Neural cell (in vitro differentiated cells): Measurements from ENCODE around the gene DHRS12. TPM values are rescaled to one million over a fixed set of nuclear protein-coding genes. Genes with fewer than 3 reads are reported as not detected.

Experiments
- H2AFZ ChIP-seq: fragments of 200-600, 300-800 bp; sonication (generic), shearing (Covaris generic); 2 replicates; pipeline ENCODE4 v1.6.0; 2014; ENCODE audit warnings: low read depth, mild to moderate bottlenecking, antibody characterized with exemption, low read length, moderate library complexity
- H3F3A ChIP-seq: fragments of 200-600 bp; shearing (Covaris generic); 2 replicates; pipeline ENCODE4 v1.6.1; 2016; ENCODE audit warnings: mild to moderate bottlenecking, moderate library complexity, mixed read lengths, antibody characterized with exemption, low read length; ENCODE audit not compliant: insufficient read depth, poor library complexity, severe bottlenecking
- H3K27ac ChIP-seq: fragments of 200-600, 300-800 bp; sonication (generic), shearing (Covaris generic); 2 replicates; pipeline ENCODE4 v1.5.1; 2014; ENCODE audit warnings: mild to moderate bottlenecking, low read length, moderate library complexity
- H3K27me3 ChIP-seq: fragments of 300-800, 200-600 bp; sonication (generic), shearing (Covaris generic); 2 replicates; pipeline ENCODE4 v1.6.0; 2014; ENCODE audit warnings: mild to moderate bottlenecking, low read depth, low read length, moderate library complexity; ENCODE audit not compliant: insufficient read depth
- H3K36me3 ChIP-seq: fragments of 300-800, 200-600 bp; sonication (generic), shearing (Covaris generic); 2 replicates; pipeline ENCODE4 v1.5.1; 2014; ENCODE audit warnings: mild to moderate bottlenecking, antibody characterized with exemption, low read length, moderate library complexity; ENCODE audit not compliant: insufficient read depth
- H3K4me2 ChIP-seq: fragments of 300-800, 200-600 bp; sonication (generic), shearing (Covaris generic); 2 replicates; pipeline ENCODE4 v1.6.0; 2014; ENCODE audit warnings: mild to moderate bottlenecking, low read length
- H3K4me3 ChIP-seq: fragments of 300-800, 200-600 bp; sonication (generic), shearing (Covaris generic); 2 replicates; pipeline ENCODE4 v1.5.1; 2014; ENCODE audit warnings: mild to moderate bottlenecking, low read length, moderate library complexity
- H3K79me2 ChIP-seq: fragments of 200-600 bp; shearing (Covaris generic); replicated peaks from 2 replicates; pipeline ENCODE4 v1.6.0; 2014; ENCODE audit warnings: mild to moderate bottlenecking, low read length, moderate library complexity; ENCODE audit not compliant: insufficient read depth
- H3K9ac ChIP-seq: fragments of 300-800, 200-600 bp; sonication (generic), shearing (Covaris generic); 2 replicates; pipeline ENCODE4 v1.6.1; 2016; ENCODE audit warnings: mild to moderate bottlenecking, low read length, mixed read lengths
- H3K9me2 ChIP-seq: fragments of 200-600 bp; shearing (Covaris generic); 2 replicates; pipeline ENCODE4 v1.6.1; 2016; ENCODE audit warnings: mild to moderate bottlenecking, low read length, mixed read lengths; ENCODE audit not compliant: insufficient read depth
- H3K9me3 ChIP-seq: fragments of 200-600, 300-800 bp; sonication (generic), shearing (Covaris generic); 2 replicates; pipeline ENCODE4 v1.6.1; 2016; ENCODE audit warnings: mild to moderate bottlenecking, mixed run types, low read length, moderate library complexity, mixed read lengths
- H4K20me1 ChIP-seq: fragments of 200-600 bp; shearing (Covaris generic); 2 replicates; pipeline ENCODE4 v1.6.1; 2016; ENCODE audit warnings: mild to moderate bottlenecking, mixed run types; ENCODE audit not compliant: insufficient read depth
- EP300 ChIP-seq: fragments of 450-650 bp; conservative IDR thresholded peaks from 2 replicates; pipeline ENCODE4 v1.6.1; 2014; ENCODE audit warnings: antibody characterized with exemption, mild to moderate bottlenecking, moderate library complexity; ENCODE audit not compliant: poor library complexity, severe bottlenecking
- EZH2 ChIP-seq: fragments of 200-600, 300-800 bp; shearing (Covaris generic), sonication (generic); IDR thresholded peaks from 2 replicates; pipeline ENCODE4 v1.6.1; 2014; ENCODE audit warnings: antibody characterized with exemption, low read length, borderline replicate concordance, mild to moderate bottlenecking; ENCODE audit not compliant: insufficient read depth, poor library complexity, severe bottlenecking
- MXI1 ChIP-seq: fragments of 450-650 bp; conservative IDR thresholded peaks from 2 replicates; pipeline ENCODE4 v1.6.1; 2014; ENCODE audit warnings: antibody characterized with exemption, mild to moderate bottlenecking; ENCODE audit not compliant: poor library complexity, severe bottlenecking
- POLR2AphosphoS5 ChIP-seq: IDR thresholded peaks from 2 replicates; pipeline ENCODE4 v1.6.1; 2012
- RAD21 ChIP-seq: fragments of 450-650 bp; conservative IDR thresholded peaks from 2 replicates; pipeline ENCODE4 v1.6.1; 2014; ENCODE audit warnings: antibody characterized with exemption, mild to moderate bottlenecking, moderate library complexity
- TAF1 ChIP-seq: IDR thresholded peaks from 2 replicates; pipeline ENCODE4 v1.6.1; 2012; ENCODE audit warnings: low read depth
- polyA plus RNA-seq: library from polyadenylated mRNA; depleted of rRNA; stranded (reverse); fragments of >200 nt; gene quantifications from 2 replicates; pipeline ENCODE4 v1.2.3, GENCODE V29; 2014
- TF ChIP-seq, protein P1 (sequence below): IDR thresholded peaks from 2 replicates; pipeline ENCODE4 v1.6.1; 2012; ENCODE audit warnings: borderline replicate concordance
- TF ChIP-seq, protein P2 (sequence below): fragments of 450-650 bp; IDR thresholded peaks from 2 replicates; pipeline ENCODE4 v1.5.1; 2014; ENCODE audit warnings: antibody characterized with exemption, mild to moderate bottlenecking, moderate library complexity; ENCODE audit not compliant: poor library complexity, severe bottlenecking

The DHRS12 gene
- polyA plus RNA-seq, 1 donor from 2014 or later, result 4.4 TPM

DNA sequence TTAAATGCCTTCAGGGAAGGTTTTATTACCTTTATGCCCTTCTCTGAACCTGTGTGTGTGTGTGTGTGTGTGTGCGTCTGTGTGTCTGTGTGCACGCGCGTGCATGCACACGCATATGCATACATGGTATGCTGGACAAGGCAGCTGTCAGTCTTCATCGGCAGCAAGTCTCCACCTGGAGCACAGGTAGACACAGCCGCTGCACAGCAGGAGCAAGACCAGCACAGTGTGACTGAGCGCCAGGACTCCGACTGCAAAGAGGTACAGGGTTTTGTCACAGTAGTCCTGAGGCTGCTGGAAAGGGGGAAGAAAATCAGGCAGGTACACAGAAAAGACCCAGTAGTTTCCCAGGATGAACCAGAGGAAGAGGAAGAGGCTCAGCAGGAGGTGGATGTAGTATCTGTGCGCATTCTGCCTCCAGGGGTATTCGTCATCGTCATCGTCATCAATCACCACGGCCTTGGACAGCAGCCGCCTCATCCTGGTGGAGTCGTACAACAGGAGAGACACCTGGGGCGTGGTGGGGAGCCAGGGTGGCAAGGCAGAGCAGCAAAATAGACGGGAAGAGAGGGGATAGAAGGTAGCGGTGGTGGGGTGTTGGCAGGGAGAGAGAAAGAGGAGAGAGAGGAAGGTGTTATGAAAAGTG is 12.8 kb upstream of the DHRS12 start:
- Histone ChIP-seq H3K27me3 (no peaks in the 10 kb centered on the region), H3K4me3 (no peak overlapping the region), H3K9me2 (no peaks in the 10 kb centered on the region), H3K4me2 (no peak overlapping the region), H3F3A (no peaks in the 10 kb centered on the region), H3K36me3 (no peaks in the 10 kb centered on the region), H2AFZ (no peak overlapping the region), H4K20me1 (no peaks in the 10 kb centered on the region), H3K9ac (no peak overlapping the region), H3K79me2 (no peaks in the 10 kb centered on the region), H3K27ac (no peak overlapping the region), H3K9me3 (no peaks in the 10 kb centered on the region)
- TF ChIP-seq TAF1 (no peak), RAD21 (no peak), POLR2AphosphoS5 (no peak), EZH2 (no peak), MXI1 (no peak)
- TF ChIP-seq, protein P1, sequence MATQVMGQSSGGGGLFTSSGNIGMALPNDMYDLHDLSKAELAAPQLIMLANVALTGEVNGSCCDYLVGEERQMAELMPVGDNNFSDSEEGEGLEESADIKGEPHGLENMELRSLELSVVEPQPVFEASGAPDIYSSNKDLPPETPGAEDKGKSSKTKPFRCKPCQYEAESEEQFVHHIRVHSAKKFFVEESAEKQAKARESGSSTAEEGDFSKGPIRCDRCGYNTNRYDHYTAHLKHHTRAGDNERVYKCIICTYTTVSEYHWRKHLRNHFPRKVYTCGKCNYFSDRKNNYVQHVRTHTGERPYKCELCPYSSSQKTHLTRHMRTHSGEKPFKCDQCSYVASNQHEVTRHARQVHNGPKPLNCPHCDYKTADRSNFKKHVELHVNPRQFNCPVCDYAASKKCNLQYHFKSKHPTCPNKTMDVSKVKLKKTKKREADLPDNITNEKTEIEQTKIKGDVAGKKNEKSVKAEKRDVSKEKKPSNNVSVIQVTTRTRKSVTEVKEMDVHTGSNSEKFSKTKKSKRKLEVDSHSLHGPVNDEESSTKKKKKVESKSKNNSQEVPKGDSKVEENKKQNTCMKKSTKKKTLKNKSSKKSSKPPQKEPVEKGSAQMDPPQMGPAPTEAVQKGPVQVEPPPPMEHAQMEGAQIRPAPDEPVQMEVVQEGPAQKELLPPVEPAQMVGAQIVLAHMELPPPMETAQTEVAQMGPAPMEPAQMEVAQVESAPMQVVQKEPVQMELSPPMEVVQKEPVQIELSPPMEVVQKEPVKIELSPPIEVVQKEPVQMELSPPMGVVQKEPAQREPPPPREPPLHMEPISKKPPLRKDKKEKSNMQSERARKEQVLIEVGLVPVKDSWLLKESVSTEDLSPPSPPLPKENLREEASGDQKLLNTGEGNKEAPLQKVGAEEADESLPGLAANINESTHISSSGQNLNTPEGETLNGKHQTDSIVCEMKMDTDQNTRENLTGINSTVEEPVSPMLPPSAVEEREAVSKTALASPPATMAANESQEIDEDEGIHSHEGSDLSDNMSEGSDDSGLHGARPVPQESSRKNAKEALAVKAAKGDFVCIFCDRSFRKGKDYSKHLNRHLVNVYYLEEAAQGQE, result no peak
- TF ChIP-seq, protein P2, sequence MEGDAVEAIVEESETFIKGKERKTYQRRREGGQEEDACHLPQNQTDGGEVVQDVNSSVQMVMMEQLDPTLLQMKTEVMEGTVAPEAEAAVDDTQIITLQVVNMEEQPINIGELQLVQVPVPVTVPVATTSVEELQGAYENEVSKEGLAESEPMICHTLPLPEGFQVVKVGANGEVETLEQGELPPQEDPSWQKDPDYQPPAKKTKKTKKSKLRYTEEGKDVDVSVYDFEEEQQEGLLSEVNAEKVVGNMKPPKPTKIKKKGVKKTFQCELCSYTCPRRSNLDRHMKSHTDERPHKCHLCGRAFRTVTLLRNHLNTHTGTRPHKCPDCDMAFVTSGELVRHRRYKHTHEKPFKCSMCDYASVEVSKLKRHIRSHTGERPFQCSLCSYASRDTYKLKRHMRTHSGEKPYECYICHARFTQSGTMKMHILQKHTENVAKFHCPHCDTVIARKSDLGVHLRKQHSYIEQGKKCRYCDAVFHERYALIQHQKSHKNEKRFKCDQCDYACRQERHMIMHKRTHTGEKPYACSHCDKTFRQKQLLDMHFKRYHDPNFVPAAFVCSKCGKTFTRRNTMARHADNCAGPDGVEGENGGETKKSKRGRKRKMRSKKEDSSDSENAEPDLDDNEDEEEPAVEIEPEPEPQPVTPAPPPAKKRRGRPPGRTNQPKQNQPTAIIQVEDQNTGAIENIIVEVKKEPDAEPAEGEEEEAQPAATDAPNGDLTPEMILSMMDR, result no peak

DNA sequence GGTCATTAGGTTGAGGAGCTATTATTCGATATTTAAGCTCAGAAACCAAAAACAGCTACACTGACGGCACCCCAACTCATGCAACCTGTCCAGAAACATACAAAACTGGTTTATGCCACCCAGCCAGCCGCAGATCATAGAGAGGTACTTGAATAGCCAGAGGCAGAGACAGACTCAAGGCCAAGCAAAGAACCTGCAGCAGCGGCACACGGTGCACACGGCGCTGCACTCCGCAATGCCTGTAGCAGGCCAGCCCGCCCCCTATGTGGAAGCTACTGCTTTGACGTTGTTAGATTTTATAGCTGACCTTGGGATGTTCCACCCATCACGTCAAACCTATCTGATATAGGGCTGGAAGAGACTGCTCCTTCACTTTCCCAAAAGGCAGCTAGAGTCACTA is 11.9 kb upstream of the DHRS12 start:
- Histone ChIP-seq H4K20me1 (no peaks in the 10 kb centered on the region), H3K79me2 (no peaks in the 10 kb centered on the region), H3K4me3 (no peak overlapping the region), H3F3A (no peaks in the 10 kb centered on the region), H3K9me3 (no peaks in the 10 kb centered on the region), H2AFZ (no peak overlapping the region), H3K36me3 (no peaks in the 10 kb centered on the region), H3K27ac (no peak overlapping the region), H3K9me2 (no peaks in the 10 kb centered on the region), H3K27me3 (no peaks in the 10 kb centered on the region), H3K4me2 (no peak overlapping the region), H3K9ac (no peak overlapping the region)
- TF ChIP-seq EP300 (no peak), MXI1 (no peak), TAF1 (no peak), POLR2AphosphoS5 (no peak)
- TF ChIP-seq, protein P1, result no peak
- TF ChIP-seq, protein P2, result no peak
